NCI-H2081 (cell line): ENCODE measurements around the gene PTGFRN.
A peak's percentile ranks its signal among the peaks of the same experiment; 100 is the strongest.

ENCODE experiments used
- DNase-seq, 2 experiments: peaks; one replicate each; lab custom pipeline; 2025; lab: John Stamatoyannopoulos, UW

The PTGFRN gene

GRCh38 chr1:117000142-117000541, 90.4 kb downstream of the PTGFRN start:
- no peak for DNase-seq

GRCh38 chr1:117001254-117001927, 91.7 kb downstream of the PTGFRN start, which contains the start of gene CD101:
TSS of gene CD101 (plus strand) at chr1:117001760. CDS start at chr1:117001818, 58 bp downstream.
- no peak for DNase-seq

GRCh38 chr1:117003223-117003875, 93.6 kb downstream of the PTGFRN start:
- no peak for DNase-seq

- DNase-seq, result no peak
These were observed 98.0 kb downstream of the PTGFRN start for GRCh38 chr1:117007719-117008013.

- no peak for DNase-seq
These were observed 98.9 kb downstream of the PTGFRN start for GRCh38 chr1:117008656-117009055.

- DNase-seq, result no peak
These were observed 99.4 kb downstream of the PTGFRN start for GRCh38 chr1:117009132-117009531.

GRCh38 chr1:117010310-117010969, 100.7 kb downstream of the PTGFRN start:
- no peak for DNase-seq

GRCh38 chr1:117011334-117011733, 101.6 kb downstream of the PTGFRN start:
- DNase-seq, result no peak

- no peak for DNase-seq
These were observed 103.7 kb downstream of the PTGFRN start for GRCh38 chr1:117013309-117013858.

- DNase-seq, result no peak
These were observed 104.5 kb downstream of the PTGFRN start for GRCh38 chr1:117014209-117014608.

- DNase-seq, result peak; percentile 79 to 94
These were observed 106.0 kb downstream of the PTGFRN start for GRCh38 chr1:117015724-117016123.

GRCh38 chr1:117017062-117017461, 107.3 kb downstream of the PTGFRN start:
- DNase-seq, result no peak

GRCh38 chr1:117017648-117018047, 107.9 kb downstream of the PTGFRN start:
- DNase-seq, result no peak

GRCh38 chr1:117020526-117021156, 110.9 kb downstream of the PTGFRN start:
- no peak for DNase-seq

GRCh38 chr1:117022114-117022513, 112.4 kb downstream of the PTGFRN start:
- no peak for DNase-seq

GRCh38 chr1:117025568-117025967, 115.9 kb downstream of the PTGFRN start:
- DNase-seq, result no peak

GRCh38 chr1:117026361-117026760, 116.6 kb downstream of the PTGFRN start:
- no peak for DNase-seq

- DNase-seq, result no peak
These were observed 120.0 kb downstream of the PTGFRN start for GRCh38 chr1:117029685-117030084.

GRCh38 chr1:117030271-117030877, 120.7 kb downstream of the PTGFRN start:
- no peak for DNase-seq

GRCh38 chr1:117032266-117032665, 122.5 kb downstream of the PTGFRN start:
- DNase-seq, result no peak

GRCh38 chr1:117032681-117033539, 123.2 kb downstream of the PTGFRN start:
- DNase-seq, result no peak
